SU-DHL-6 (cell line): ENCODE results near the gene C11orf24.
"Not testable (repeated sequence)": the region's sequence is repeated elsewhere in the genome, so short reads cannot be mapped to it uniquely, and the experiment has no call there.

Source experiments
- CTCF ChIP-seq: fragments of 200-600 bp; sonication (generic); IDR thresholded peaks from one replicate; pipeline ENCODE4 v1.5.1; 2017; ENCODE audit warnings: antibody characterized with exemption, mild to moderate bottlenecking, low read length, moderate library complexity; ENCODE audit not compliant: insufficient read depth, poor library complexity, severe bottlenecking
- EZH2phosphoT487 ChIP-seq: fragments of 200-600 bp; sonication (generic), shearing (Covaris generic); conservative IDR thresholded peaks from 2 replicates; pipeline ENCODE4 v1.6.1; 2018; ENCODE audit warnings: mild to moderate bottlenecking, antibody characterized with exemption, low read length, moderate library complexity, mixed read lengths

- TF ChIP-seq CTCF, EZH2phosphoT487: not testable (repeated sequence)
Observed at GRCh38 chr11:68243847-68244246, 27.9 kb downstream of the C11orf24 start.
